GM21786 (cell line): ENCODE measurements around the gene GIMAP5.
"Not testable (repeated sequence)": the region's sequence is repeated elsewhere in the genome, so short reads cannot be mapped to it uniquely, and the experiment has no call there.

Experiments used
- ATAC-seq: cut with Tn5 transposase; IDR thresholded peaks from one replicate; pipeline ENCODE4 v1.9.1; 2021; ENCODE audit not compliant: unreplicated experiment

Gene GIMAP5

DNA sequence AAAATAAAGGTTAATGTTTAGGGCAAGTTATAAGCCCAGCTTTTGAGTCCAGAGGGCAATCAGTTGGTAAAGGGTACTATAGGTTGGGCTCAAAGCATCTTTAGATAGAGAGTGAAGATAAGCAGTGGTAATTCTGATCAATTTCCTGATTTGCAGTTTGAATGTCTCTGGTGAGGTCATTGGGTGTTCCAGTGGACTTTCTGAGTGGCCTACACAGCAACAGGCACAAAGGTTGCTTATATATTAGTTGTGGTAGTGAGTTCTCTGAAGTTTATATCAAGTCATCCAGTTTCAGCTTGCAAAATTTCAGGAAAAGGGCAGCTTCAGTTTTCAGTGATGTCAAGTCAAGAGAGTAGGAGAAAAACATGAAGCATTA is 29.1 kb downstream of the GIMAP5 start:
- ATAC-seq, result no peak

DNA sequence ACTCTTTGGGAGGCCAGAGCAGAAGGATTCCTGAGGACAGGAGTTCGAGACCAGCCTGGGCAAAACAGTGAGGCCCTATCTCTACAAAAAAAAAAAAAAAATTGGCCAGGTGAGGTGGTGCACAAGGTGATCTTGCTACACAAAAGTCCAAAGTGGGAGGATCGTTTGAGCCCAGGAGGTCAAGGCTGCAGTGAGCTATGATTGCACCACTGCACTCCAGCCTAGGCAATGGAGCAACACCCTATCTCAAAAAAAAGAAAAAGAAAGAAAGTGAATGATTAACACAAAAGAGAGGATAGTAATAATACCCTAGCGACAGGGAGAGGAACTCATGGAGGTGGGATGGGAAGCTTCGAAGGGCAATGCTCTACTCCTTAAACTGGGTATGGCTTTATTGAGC is 32.5 kb downstream of the GIMAP5 start:
- no peak for ATAC-seq

DNA sequence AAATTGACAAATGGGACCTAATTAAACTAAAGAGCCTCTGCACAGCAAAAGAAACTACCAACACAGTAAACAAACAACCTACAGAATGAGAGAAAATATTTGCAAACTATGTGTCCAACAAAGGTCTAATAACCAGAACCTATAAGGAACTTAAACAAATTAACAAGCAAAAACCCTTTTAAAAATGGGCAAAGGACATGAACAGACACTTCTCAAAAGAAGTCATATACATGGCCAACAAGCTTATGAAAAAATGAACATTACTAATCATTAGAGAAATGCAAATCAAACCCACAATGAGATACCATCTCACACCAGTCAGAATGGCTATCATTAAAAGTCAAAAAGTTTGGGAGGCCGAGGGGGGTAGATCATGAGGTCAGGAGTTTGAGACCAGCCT is 36.9 kb downstream of the GIMAP5 start:
- not testable (repeated sequence) for ATAC-seq

DNA sequence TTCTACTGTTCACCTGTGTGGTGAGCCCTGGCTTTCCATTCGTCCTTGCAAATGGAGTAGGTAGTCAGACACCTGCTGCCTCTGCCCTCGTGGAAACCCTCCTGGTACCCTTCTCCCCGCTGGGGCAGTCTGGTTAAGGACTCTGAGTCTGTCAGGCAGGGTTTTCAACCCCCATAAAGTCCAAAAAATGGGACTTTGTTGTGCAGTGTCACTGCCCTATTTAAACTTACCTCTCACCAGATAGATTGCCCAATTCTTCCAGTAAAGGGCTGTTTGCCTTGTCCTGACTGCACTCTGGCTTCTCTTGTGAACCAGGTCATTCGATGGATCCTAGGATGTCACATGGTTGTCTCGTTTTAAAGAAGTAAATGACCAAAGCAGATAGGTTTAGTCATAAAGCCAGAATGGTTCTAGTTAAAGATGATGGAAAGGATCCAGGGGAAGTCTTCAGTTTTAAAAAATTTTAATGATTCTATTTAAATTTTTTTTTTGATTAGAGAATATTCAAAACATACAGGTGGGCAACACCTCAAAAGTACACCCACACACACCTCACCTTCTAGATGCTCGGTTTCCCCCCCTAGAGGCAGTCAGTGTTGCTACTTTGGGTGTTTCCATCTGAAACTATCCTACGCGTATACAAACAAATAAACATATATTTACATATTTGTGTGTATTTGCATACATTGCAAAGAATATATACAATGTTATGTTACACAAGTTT is 41.0 kb downstream of the GIMAP5 start:
- ATAC-seq, result no peak

DNA sequence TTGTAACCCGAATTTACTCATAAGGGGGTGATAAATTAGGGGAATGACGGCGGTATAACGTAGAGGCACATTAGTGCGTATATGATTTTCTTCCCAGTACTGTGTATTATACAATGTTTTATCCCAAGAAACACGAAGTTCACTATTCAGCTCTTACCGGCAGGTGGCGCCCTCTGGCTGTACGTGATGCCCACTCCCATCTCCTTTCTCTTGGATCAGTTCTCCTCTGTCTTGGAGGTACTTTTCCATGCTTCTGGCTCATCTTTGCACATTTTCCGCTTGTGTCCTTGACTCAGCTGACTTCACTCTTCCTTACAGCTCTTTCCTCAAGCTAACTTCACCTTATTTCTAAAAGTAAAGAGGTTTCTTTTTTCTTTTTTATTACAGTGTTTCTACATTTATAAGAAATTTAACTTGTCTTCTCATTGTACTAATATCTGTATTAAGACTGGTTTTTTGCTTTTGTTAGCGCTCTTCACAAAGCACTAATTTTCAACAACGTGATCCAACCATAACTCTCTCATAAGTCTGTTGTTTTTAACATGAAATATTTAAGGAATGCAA is 41.6 kb downstream of the GIMAP5 start:
- ATAC-seq, result peak; percentile 53

DNA sequence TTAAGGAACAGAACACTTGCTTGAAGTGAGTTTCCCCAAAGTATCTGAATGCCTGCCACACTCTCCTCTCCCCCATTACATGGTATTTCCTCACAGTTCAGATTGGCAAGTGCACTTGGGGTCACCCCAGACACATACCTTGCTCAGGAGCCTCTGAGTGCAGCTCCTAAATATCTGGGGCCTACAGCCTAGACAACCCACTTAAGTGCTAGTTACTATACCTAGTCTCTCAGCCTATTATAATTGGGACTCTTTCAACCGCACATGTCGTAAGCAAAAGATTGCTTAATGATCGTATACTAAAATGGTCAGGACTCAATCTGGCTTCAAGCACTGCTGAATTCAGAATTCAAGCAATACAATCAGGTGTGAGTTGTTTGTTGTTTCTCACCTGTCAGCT is 43.1 kb downstream of the GIMAP5 start:
- no peak for ATAC-seq

DNA sequence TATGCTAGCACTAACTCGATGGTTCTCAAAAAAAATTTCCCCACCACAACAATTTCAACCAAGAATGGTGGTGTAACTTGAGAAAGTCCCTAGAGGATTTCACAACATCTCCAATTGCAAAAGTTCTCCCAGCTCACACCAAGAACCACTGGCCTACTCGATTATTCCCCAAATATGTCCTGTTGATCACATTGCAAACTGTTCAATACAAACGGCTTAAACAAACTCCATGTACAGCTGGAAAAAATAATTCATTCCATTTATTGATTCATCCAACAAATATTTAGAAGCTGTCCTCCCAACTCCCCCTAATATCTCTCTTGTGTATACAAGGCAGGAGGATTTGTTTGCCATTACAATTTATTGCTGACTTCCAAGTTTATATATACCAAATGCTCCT is 43.9 kb downstream of the GIMAP5 start:
- ATAC-seq, result no peak

DNA sequence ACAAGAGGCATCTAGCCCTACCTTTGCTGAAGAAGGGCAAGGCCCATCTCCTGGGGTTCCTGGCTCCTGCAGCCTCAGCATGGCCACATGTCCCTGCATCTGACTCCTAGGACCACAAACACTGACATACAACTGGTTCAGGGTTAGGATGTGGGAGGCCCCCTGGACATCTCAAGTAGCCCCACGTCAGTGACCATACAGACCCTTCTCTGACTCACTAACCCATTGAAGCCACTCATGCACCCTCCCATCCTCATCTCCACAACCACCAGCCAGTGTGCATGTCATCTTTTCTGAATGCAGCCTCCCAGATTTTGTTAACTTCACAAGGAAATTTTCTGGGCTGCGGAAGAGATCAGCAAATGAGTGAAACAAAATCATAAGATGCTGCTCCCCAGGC is 44.7 kb downstream of the GIMAP5 start:
- no peak for ATAC-seq

DNA sequence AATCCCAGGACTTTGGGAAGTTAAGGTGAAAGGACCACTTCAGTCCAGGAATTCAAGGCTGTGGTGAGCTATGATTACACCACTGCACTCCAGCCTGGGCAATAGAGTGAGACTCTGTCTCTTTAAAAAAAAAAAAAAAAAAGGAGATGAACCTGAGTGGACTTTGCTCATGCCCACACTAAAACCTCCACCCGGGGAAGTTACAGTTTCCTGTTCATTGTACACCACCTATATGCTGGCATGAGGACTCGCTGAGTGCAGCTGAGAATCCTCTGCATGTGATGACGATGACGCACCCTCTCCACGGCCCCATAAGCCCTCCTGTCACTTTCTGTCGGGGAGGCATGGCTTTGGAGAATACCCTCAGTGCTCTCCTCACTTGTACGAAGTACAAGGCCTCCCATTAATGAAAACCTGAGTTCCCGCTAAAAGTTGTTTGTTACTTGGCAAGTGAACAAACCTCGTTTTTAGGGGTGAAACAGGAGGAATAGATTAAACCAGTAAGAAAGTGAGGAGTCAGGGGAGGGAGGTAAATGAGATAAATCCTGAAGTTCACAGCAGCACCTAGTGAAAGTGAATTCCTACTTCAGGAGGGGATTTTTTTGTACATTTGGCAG is 47.0 kb downstream of the GIMAP5 start:
- no peak for ATAC-seq

DNA sequence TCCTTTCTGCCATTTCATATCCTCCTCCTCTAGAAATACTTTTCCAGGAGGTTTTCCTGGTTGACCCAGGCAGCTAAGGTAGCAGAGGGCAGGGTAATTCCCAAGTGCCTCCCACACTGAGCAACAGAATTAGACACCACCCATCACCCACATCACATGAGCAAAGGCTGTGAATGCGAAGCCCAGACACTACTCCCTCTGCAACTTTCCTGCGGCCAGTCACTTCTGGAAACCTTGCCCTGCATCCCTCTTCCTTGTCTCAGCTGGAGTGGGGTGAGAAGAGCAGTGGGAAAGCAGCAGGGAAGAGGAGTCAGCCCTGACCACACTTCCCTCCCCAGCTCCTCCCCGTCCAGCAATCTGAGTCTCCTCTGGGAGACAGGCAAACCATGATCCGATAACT is 47.7 kb downstream of the GIMAP5 start:
- no peak for ATAC-seq

DNA sequence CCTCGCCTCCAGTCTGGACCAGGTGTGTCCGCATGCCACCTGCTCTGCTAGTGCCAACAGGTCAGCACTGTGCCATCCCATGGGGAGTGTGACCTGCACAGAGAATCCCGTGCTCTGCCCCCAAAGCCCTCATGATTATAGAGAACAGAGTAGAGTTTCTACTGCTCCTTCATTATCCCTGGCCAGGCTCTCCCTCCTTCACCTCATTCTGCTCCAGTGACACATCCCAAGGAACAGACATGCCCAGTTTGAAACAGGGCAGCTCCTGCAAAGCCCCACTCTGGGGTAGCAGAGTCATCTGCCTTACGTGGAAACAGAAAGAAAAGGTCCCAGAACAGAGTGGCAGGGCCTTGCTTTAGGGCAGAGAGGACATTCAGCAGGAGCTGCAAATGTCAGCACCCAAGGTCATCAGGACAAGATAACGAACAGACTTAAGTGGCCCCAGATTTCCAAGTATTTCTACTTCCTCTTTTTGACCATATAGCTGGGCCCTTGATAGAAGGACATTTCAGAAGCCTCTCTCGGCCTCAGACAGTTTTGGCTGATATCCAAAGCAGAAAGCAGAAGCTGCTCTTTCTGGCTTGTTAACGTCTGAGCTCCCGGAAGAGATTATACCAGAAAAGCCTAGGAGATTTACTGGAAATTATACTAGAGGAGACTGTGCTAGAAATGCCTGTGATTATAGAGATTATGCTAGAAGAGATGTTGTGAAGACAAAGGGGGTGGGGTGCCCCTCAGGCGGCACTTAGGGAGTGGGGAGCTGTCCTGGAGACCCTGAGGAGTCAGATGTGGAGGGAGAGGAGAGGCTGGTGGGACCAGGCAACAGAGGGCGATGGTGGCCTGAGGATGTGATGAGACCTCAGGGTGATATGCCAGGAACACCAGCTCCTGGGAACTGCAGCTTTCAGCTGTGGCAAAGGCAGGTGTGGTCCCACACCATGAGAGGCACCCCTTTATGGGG is 50.4 kb downstream of the GIMAP5 start:
- no peak for ATAC-seq

DNA sequence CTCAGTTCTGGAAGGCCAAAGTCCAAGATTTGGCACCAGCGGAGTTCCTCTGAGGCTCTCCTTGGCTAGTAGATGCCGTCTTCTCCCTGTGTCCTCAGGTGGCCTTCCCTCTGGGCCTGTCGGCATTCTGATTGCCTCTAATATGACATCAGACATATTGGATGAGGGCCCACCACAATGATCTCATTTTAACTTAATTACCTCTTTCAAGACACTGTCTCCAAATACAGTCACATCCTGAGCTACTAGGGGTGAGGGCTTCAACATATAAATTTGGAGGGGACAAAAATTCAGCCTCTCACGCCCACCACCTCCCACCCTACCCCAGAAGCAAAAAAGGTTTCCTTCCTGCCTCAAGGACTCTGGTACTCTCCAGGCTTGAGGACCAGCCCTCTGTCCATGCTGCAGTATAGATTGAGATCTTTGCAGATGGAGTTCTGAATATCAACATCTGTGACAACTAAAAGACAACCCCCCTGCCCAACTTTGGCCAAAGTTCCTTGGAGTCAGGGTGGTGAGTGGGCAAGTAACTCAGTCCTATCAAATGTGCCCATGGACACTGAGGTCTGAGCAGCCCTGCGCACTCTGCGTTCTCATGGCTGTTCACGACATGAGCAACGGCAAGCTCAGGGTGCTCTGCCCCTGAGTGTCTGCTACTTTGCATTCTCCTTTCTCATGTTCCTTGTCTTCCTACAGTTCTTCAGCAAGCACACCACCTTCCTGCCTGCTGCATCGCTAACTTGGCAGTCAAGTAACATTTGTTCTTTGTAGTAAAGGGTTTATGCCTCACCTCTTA is 51.5 kb downstream of the GIMAP5 start:
- ATAC-seq, result no peak

DNA sequence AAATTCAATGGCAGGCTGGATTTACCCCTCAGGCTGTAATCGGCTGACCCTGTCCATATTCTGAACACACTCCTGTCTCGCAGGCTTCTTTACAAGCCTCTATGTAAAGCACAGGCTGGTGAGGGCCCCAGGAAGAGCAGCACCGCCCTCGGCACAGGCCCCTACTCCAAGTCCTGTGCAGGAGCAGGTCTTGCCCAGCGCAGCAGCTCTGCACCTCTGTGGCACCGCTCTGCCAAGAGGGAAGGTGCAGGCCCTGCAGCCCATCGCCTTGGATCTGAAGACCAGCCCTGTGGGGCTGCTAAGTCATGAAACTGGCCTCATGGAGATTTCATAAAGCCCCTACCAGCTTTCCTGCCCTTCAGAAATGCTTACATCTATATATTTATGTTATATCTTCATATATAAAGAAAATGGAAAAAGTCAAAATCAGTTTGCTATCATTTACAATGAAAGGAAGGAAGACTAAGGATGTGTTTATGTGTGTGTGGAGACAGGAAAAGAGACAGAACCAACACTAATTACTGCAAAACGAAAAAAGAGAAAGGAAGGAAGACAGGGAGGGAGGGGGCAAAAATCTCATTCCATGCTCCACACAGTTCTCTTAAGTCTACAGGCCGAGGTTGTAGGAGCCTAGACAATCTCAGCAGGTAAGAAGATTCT is 53.3 kb downstream of the GIMAP5 start:
- no peak for ATAC-seq

DNA sequence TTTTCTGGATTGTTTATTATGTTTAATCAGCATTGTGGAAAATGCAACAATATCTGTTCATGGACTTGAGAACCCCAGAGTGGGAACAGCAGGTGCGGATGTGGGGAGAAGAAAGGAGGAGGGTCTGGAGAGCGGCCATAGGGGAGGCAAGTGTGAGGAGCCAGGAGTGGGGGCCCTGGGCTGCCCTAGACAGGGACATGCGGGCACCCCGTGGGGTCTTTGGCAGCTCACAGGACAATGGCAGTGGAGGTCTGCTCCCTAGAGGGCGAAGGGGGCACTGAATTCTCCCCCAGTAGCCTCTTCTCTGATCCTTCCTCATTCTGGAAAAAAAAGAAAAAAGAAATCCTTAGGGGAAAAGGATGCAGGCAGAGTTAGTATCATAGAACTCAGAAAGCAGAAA is 54.1 kb downstream of the GIMAP5 start:
- ATAC-seq, result no peak

DNA sequence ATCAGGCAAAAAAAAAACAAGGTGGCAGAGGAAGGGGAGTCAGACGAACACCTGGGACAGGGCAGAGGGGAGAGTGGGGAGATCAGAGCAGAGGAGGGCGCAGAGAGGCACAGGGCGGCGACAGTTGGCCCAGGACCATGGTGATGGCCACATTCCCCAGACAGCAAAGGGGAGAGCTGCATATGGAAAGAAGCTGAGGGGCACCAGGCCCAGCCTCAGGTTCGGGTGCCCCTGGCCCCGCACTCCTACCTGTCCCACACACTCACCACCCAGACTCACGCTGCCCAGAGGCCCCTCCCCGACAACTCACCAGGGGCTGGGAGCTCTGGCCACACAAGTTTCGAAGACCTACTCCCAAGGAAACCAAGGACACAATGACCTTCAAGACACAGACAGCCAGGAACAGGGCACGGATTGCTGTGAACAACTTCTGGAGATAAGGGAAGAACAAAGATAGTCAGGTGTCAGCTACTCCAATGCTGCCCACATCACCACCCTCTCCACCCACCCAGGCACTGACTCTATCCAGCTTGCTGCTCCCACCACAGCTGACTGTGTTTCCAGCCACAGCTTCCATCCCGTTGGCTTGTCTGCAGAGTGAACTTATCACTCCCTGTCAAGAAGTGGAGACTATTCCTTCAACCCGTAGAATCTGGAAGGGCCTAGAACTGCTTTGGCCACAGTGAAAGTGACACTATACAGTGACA is 54.7 kb downstream of the GIMAP5 start:
- no peak for ATAC-seq
